ENCODE results near the gene ATRNL1.

DNA sequence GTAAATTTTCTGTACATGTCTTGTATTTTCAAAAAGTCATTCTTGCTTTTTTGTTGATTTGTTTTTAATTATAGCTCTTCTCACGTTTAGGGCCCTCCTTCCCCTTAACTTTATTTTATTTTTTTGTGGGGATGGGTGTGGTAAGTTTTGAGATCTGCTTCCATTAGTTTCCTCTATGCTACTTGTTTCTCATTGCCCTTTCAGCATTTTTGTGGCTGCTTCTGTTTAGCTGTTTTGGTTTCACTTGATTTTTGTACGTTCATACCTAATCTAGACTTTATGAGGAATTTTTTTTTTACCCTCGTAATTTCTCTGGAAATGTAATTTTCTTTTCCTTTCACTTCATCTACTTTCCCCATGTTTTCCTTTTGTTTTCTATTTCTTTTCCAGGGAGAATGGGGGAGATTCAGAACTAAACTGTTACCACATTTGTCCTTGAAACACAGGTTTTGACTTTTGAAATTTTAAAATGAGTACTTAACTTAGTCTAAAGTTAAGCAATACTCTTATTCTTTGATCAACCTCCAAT, 80.8 kb downstream of the ATRNL1 start:
- TF ChIP-seq EZH2phosphoT487 (IDR thresholded peaks at IDR 0.05; ENCODE audit: insufficient read depth, low read depth) = no peak
- TF ChIP-seq EZH2 (IDR thresholded peaks at IDR 0.05; ENCODE audit: insufficient read depth, poor library complexity, severe bottlenecking) = no peak
